ENCODE results near the gene DUXA. TPM values are rescaled to one million over a fixed set of nuclear protein-coding genes. Genes with fewer than 3 reads are reported as not detected.

DUXA gene
- total RNA-seq, 1 donor from 2014 or later, result not detected

DNA sequence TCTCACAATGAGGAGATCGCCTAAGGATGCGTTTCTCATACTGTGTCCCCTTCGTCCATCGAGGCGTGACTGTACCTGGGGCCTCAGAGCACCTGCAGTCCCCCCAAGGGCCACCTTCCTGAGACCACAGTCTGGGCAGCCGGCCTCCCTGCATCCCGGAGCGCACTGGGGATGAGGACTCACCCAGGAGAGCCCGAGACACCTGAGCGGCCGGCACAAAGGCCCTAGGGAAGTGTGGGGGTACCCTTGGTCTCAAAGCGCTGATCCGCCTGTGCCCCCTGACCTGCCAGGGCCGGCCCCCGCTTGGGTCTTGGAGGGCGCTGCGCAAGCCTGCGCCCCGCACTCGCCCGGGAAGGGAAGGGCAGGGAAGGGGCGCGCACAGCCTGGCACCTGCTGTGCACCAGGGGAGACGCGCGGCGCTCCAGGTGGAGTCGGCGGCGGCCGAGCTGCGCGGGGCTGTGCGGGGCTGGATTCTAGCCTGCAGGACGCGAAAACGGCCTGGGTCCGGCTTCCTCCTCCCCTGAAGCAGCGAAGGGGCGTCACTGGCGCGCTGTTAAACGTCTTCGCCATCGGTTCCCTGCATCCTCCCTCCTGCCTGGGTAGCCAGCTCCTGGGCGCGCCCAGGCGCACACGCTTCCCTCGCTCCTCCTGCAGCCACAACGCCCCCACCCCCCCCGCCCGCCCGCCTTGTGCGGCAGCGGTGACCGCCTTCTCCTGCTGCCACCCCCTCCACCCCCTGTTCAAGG lies 61.1 kb downstream of the DUXA start:
- peak; percentile 60 for DNase-seq (ENCODE audit: low spot score)

Other genes with a start within 250 kb of the DUXA start
- gene USP29, start 47.5 kb downstream of the DUXA start, total RNA-seq, result not detected
- gene ZIM3, start 22.3 kb downstream of the DUXA start, total RNA-seq, result not detected
- gene ZNF264, start 24.0 kb upstream of the DUXA start, total RNA-seq, result 33.4 TPM
- 2.0 TPM for gene AURKC, start 63.5 kb upstream of the DUXA start, total RNA-seq
- 16.3 TPM for gene ZNF805, start 73.1 kb upstream of the DUXA start, total RNA-seq
- gene ZNF460, start 113.0 kb upstream of the DUXA start, total RNA-seq, result 50.3 TPM
- gene ZNF543, start 153.0 kb upstream of the DUXA start, total RNA-seq, result 5.3 TPM
- 7.4 TPM for gene ZNF304, start 183.8 kb upstream of the DUXA start, total RNA-seq
- gene TRAPPC2B, start 196.1 kb upstream of the DUXA start, total RNA-seq, result 10.3 TPM
- gene ZNF547, start 196.1 kb upstream of the DUXA start, total RNA-seq, result 2.2 TPM
- gene ZNF548, start 222.4 kb upstream of the DUXA start, total RNA-seq, result 13.9 TPM
- 8.6 TPM for gene ZNF17, start 243.7 kb upstream of the DUXA start, total RNA-seq